Prostate gland (tissue), 2 donors: ENCODE results near the gene TJP2. TPM values are rescaled to one million over a fixed set of nuclear protein-coding genes. Genes with fewer than 3 reads are reported as not detected.

ENCODE experiments used
- DNase-seq: peaks from one replicate; pipeline ENCODE4 v3.0.0-alpha.2; 2019; ENCODE audit warnings: low spot score
- H3K27ac ChIP-seq, 2 donors: fragments of 200-600 bp; sonication (generic); 2 replicates each; pipeline ENCODE4 v1.5.1; 2017 to 2019
- H3K27me3 ChIP-seq: fragments of 200-600 bp; sonication (generic); replicated peaks from 2 replicates; pipeline ENCODE4 v1.5.1; 2019; ENCODE audit not compliant: insufficient read depth
- H3K36me3 ChIP-seq, 2 donors: fragments of 200-600 bp; sonication (generic); 1 replicate in 1 of 2; 2 replicates in 1 of 2; pipeline versions ENCODE4 v1.5.1 to v1.8.1; 2017 to 2019
- H3K4me1 ChIP-seq: fragments of 200-600 bp; sonication (generic); replicated peaks from 2 replicates; pipeline ENCODE4 v1.5.1; 2019
- H3K4me3 ChIP-seq, 2 donors: fragments of 200-600 bp; sonication (generic); 2 replicates each; pipeline ENCODE4 v1.5.1; 2017 to 2019
- H3K9me3 ChIP-seq: fragments of 200-600 bp; sonication (generic); 2 replicates; pipeline ENCODE4 v1.5.1; 2017
- POLR2A ChIP-seq: fragments of 450-650 bp; IDR thresholded peaks from one replicate; pipeline ENCODE4 v1.6.1; 2016; ENCODE audit warnings: antibody characterized with exemption, mild to moderate bottlenecking
- POLR2AphosphoS5 ChIP-seq: sonication (generic); formaldehyde crosslinking; IDR thresholded peaks from one replicate; pipeline ENCODE4 v1.6.1; 2017; ENCODE audit warnings: antibody characterized with exemption
- WGBS: methylation state at CpG from one replicate; pipeline ENCODE4 v1.1.5; 2018; 5-methylcytosine and 5-hydroxymethylcytosine counted together
- intact Hi-C: fragments of 100-400 bp; cut with DNase I; formaldehyde crosslinking; loops from one replicate; pipeline ENCODE4 v1.14.2; 2022
- total RNA-seq, 2 donors: library from RNA; depleted of rRNA; stranded (reverse); fragments of >200 nt; gene quantifications; one replicate each; pipeline ENCODE4 v1.1.0, GENCODE V29; 2016
- TF ChIP-seq, protein P1 (sequence below), 4 experiments: fragments of 200-600 bp in 2 of 4; fragments of 450-650 bp in 2 of 4; sonication (generic) in 2 of 4; IDR thresholded peaks; 1 replicate in 3 of 4; 2 replicates in 1 of 4; pipeline ENCODE4 v1.5.1; 2016 to 2019; ENCODE audit warnings: antibody characterized with exemption in 4 of 4, mild to moderate bottlenecking in 2 of 4, moderate library complexity in 2 of 4

Gene TJP2
- total RNA-seq, 2 donors from 2014 or later, result 117 to 166 TPM

DNA sequence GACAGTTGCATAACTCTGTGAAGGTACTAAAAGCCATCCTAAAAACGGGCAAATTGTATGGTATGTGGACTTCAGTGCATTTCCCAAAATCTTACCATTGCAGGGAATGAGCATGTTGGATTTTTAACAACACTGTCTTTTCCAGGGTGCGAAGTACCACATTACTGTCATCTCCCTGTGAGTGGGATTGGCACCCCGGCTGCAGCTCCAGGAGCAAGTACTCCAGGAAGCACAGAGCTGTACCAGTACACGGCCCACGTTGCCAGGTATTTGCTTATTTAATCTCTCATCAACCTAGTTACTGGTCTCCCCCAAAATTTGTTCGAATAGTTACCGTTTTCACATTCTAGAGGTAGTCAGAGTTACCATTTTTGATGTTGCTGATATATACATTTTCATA is 22.6 kb upstream of the TJP2 start:
- no peak for DNase-seq
- Histone ChIP-seq H3K9me3 (no peaks in the 10 kb centered on the region), H3K36me3 (no peaks in the 10 kb centered on the region), H3K4me3 (no peak overlapping the region), H3K27me3 (no peaks in the 10 kb centered on the region), H3K4me1 (peaks cover 4% of the 10 kb centered on the region), H3K27ac (no peak overlapping the region)
- intact Hi-C loops, result no loop called here
- TF ChIP-seq POLR2A, result no peak
- TF ChIP-seq, protein P1, sequence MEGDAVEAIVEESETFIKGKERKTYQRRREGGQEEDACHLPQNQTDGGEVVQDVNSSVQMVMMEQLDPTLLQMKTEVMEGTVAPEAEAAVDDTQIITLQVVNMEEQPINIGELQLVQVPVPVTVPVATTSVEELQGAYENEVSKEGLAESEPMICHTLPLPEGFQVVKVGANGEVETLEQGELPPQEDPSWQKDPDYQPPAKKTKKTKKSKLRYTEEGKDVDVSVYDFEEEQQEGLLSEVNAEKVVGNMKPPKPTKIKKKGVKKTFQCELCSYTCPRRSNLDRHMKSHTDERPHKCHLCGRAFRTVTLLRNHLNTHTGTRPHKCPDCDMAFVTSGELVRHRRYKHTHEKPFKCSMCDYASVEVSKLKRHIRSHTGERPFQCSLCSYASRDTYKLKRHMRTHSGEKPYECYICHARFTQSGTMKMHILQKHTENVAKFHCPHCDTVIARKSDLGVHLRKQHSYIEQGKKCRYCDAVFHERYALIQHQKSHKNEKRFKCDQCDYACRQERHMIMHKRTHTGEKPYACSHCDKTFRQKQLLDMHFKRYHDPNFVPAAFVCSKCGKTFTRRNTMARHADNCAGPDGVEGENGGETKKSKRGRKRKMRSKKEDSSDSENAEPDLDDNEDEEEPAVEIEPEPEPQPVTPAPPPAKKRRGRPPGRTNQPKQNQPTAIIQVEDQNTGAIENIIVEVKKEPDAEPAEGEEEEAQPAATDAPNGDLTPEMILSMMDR (IDR thresholded peaks at IDR 0.05), result no peak
- TF ChIP-seq POLR2AphosphoS5, result no peak
- 87% methylated on average over 7 of the region's 7 CpGs for WGBS

DNA sequence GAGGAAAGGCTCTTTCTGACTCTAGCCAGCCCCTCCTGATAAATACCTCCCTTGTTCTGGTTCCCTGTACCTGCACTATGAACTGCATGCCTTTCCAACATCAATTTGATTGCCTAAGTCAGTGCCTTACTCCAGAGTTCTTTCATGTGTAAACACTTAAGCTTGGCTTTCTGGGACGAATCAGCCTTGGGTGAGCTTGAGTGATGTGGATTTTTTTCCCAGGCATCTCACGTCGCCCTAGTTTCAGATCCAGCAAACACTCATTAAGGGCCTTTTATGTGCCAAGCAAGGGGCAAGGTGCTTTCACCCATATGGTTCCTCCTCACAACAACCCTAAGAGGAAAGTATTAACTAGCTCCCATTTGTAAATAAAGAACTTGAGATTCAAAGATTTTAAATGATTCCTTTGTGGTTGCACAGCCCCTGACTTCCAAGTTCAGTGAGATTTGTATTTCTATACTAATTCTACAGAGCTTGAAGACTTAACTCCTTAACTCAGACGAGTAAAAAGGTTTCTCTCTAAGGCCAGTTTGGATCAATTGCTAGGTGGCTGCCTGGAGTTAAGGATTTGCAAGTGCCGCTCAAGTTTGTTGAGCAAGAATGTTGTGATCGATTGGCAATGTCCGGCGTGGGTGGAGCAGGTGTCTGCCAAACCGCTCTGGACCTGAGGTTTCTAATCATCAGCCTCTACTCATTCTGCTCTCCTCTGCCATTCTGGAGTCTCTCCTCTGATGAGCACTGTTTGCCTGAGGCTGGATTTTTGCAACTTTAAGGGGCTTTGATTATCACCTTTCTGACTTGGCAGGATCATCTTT is 20.2 kb upstream of the TJP2 start:
- no peak for DNase-seq
- H3K4me1 ChIP-seq, result peaks cover 4% of the 10 kb centered on the region
- no peak overlapping the region for H3K4me3 ChIP-seq
- intact Hi-C loops, result no loop called here
- no peak for TF ChIP-seq POLR2A
- TF ChIP-seq, protein P1 (IDR thresholded peaks at IDR 0.05), result no peak
- TF ChIP-seq POLR2AphosphoS5, result no peak
- H3K27me3 ChIP-seq, result no peaks in the 10 kb centered on the region
- no peak overlapping the region for H3K27ac ChIP-seq
- WGBS, result 85% methylated on average over 9 of the region's 9 CpGs
- H3K36me3 ChIP-seq, result no peaks in the 10 kb centered on the region
- no peaks in the 10 kb centered on the region for H3K9me3 ChIP-seq

DNA sequence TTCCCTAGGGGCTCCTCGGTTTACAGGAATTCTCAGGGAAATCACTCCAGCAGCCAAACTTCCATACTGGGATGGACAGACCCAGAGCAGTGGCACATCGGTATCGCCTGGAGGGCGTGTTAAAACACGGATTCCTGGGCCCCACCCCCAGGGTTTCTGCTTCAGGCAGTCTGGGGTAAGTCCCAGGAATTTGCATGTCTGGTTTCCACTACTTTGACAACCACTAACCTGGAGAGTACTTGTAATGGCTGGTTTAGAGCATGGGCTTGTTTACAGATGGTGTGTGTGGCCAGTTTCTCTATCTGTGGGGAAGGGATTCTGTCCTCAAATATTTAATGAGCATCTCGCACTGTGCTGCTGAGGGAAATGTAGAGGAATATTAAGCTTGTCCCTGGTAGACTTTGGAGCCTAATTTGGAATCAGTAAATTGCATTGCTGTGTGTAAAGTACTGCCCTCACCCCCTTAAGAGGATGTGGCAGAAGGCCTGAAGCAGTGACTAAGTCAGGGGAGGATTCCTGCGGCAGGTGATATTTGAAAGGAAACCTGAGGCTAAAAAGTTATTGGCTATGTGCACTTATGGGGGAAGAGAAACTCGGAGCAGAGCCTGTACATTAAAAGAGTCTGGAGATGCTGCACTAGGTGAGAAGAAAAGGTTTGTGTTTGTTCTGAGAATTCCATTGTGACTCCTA is 18.6 kb upstream of the TJP2 start:
- H3K27me3 ChIP-seq, result no peaks in the 10 kb centered on the region
- H3K9me3 ChIP-seq, result no peaks in the 10 kb centered on the region
- WGBS, result 72% methylated on average over 8 of the region's 8 CpGs
- TF ChIP-seq POLR2A, result no peak
- TF ChIP-seq, protein P1 (IDR thresholded peaks at IDR 0.05), result no peak
- no peak for TF ChIP-seq POLR2AphosphoS5
- H3K4me3 ChIP-seq, result no peak overlapping the region
- no peaks in the 10 kb centered on the region for H3K36me3 ChIP-seq
- intact Hi-C loops, result no loop called here
- no peaks in the 10 kb centered on the region for H3K4me1 ChIP-seq
- H3K27ac ChIP-seq, result no peak overlapping the region
- no peak for DNase-seq

- TF ChIP-seq, protein P1 (IDR thresholded peaks at IDR 0.05), result no peak
- TF ChIP-seq POLR2AphosphoS5 (no peak), POLR2A (no peak)
- no peaks in the 10 kb centered on the region for H3K4me1 ChIP-seq
- H3K27me3 ChIP-seq, result no peaks in the 10 kb centered on the region
- H3K9me3 ChIP-seq, result no peaks in the 10 kb centered on the region
- DNase-seq, result no peak
- H3K27ac ChIP-seq, result no peak overlapping the region
- intact Hi-C loops, result no loop called here
- no peaks in the 10 kb centered on the region for H3K36me3 ChIP-seq
- H3K4me3 ChIP-seq, result no peak overlapping the region
- 92% methylated on average over 8 of the region's 8 CpGs for WGBS
Measured at GRCh38 chr9:69157751-69158466, 16.2 kb upstream of the TJP2 start.
